ENCODE results near the gene YOD1.

YOD1 gene

DNA sequence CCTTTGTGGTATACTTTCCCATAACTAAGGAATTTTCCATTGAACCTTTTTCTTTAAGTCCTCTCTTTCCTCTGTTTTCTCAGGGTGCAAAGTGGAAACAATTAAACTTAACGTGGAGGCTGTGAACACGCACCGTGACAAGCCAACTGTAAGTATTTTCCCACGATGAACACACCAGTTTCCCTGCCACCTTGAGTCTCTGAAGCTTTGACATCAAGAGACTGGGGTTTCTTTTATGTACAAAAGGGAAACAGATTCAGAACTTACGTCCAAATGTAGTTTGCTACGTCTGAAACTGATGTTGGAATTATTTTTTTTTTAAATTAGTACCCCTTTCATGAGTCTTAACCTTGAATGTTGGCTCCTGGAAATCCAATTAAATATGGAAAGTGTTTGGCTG, 20.4 kb upstream of the YOD1 start:
- DNase-seq, result no peak

DNA sequence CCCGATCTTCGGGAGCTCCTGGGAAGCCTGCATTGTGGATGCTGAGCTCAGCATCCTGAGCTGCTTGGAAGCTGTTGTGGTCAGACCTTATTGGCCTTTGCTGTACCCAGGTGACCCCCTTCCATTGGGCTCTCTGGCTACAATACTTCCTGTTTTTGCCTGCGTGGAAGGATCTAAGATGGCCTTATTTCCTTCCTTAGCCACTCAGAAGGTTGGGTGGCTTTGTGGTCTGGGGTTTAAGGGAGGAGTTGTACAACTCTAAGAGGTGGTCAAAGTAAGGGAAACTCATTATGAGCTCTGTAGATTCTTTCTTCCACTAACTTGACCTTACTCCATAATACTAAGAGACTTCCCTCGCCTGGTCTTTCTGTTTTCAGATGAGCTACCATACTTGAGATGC, 19.8 kb upstream of the YOD1 start:
- no peak for DNase-seq

DNA sequence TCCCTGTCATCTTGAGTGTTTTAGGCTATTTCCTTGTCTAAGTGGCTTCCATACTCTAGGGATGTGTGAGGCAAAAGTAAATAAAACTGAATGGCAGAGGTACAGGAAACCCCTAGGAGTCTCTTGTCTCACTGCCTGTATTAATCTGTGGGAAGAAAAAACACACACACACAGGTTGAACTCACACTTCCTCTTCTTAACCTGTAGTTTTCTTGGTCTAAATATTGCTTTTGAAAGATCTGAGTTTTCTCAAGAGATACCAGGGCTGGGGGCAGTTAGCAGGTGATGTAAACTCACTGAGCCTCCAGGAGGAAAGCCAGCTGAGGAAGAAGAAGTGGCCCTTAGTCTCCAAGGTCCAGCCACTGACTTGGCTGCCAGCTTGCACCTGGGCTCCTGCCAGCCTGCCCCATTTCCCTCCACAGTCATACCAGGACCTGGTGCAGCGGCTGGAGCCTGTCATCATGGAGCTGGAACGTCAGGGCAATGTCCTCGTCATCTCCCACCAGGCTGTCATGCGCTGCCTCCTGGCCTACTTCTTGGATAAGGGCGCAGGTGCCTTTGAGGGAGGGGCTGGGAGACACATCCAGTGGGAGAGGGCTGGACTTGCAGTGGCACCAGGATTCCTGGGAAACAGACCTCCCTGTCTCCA, 19.0 kb upstream of the YOD1 start:
- DNase-seq, result no peak

DNA sequence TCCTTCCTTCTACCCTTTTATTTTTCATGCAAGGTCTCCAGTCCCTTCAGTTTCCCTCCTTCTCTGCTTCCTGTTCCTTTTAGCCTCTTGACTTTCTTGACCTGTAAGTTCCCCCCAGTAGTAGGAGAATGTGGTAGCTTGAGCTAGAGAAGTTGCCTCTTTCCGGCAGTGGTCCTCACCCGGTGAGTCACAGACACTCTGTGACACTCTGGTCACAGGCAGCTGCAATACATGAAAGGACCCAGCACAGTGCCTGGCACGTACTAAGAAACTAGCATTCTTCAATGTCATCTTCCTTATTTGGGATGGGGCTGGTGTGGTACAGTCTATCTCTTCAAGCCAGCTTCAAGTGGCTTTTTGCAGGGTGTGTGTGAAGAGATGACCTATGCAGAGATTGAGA, 18.1 kb upstream of the YOD1 start:
- DNase-seq, result no peak

DNA sequence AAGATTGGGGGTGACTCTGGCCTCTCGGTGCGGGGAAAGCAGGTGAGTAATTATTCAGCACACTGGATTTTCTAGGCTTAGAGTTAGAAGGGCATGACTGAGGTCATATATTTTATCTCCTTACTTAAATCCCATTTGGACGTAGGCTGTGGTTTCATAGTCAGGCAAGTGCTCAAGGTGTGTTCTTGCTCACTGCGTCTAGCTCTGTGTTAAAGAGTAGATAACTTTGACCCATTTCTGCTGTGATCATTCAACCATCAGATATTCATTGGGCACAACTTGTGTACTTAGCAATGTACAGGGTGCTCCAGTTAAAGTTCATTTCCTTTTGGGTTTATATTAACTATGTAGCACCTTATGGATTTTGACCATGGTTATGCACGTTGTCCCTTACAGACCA, 16.7 kb upstream of the YOD1 start:
- no peak for DNase-seq

DNA sequence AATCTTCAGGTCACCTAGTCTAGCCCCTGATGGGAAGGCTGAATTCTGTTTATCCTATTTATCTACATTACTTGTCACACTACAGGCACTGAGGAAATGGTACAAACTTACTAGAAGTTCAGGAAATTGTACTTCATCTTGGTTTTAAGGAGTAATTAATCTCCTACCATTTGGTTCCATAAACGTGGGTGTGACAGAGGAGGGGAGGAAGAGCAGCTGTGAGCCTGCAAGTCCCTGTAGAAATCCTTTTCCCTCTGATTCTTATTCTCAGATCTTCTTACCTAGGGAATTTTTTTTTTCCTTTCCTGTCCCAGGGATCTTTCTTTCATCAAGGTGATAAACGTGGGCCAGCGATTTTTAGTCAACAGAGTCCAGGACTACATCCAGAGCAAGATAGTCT, 16.2 kb upstream of the YOD1 start:
- no peak for DNase-seq

DNA sequence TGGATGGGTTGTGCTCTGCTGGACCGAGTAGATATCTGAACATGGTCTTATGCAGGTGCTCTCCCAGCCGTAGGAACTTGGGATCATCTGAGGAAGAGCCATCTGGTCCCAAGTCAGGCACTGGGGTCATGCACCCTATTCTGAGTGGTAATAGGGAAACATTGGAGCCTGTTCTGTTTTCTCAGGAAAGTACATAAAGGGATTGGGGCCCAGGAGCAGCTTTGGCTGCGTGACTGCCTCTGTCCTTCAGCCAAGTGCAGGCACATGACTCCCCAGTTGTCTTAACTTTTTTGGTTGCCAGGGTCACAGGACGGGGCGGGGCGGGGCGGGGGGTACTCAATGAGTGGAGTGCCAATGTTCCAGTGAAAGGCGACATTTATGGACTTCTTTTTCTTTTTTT, 13.6 kb upstream of the YOD1 start:
- no peak for DNase-seq

DNA sequence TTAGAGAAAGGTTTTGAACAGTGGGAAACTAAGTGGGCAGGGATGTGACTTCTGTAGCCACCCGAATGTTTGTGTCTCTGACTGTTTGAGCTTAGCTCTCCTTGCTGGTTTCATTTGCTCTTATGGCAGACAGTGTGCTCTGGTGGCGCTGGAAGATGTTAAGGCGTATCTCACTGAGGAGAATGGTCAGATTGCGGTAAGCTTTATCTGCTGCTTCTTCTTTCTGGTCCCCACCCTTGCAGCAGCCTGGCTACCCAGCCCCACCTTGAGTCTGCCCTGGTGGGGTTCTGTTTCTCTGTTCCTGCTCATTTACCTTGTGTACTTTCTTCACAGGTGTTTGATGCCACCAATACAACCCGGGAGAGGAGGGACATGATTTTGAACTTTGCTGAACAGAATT, 12.0 kb upstream of the YOD1 start:
- DNase-seq, result no peak

DNA sequence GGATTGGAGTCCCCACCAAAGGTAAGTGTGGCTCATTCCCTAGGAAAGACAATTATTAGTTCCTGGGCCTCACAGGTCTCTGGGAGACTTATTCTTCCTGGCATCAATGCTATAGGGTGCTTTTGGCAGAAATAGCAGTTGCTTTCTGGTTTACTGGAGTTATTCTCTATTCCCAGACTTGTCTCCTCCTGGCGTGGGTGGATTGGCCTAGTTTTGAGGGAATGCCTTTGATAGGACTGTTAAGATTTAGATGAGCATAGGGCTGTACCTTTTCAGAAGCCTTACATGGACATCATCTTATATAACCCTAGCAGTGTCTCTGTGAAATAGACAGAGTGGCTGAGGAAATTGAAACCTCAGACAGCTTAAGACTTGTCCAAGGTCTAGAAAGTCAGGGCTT, 11.1 kb upstream of the YOD1 start:
- no peak for DNase-seq

DNA sequence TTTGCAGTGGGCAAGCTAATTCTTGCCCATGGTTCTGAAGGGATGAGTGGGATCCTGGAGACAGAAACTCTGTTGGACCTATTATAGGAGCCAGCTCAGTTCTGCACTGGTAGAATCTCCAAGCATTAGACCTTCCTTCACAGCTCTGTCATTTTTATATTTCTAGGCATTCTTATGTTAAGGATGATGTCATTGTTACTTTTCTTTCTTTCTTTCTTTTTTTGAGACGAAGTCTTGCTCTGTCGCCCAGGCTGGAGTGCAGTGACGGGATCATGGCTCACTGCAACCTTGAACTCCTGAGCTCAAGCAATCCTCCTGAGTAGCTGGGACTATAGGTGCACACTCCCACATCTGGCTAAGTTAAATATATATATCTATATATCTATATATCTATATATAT, 9.6 kb upstream of the YOD1 start:
- DNase-seq, result no peak

DNA sequence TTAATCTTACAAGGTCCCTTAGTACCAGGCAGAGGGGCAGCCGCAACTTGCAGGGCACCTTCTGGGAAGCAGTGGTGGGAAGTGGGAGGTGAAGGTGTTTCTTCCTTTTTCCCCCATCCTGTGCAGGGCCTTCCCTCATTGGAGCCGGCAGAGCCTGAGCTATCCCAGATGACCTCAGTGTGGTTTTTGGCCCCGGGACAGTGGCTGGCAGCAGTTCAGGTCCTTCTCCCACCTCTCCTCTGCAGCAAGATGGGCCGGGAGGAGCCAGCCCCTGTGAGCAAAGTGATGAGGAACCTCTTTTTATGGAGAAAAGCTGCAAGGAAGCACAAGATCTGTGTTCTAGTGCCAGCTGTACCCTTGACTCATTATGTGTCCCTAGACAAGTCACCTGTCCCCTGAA, 8.9 kb upstream of the YOD1 start:
- no peak for DNase-seq

DNA sequence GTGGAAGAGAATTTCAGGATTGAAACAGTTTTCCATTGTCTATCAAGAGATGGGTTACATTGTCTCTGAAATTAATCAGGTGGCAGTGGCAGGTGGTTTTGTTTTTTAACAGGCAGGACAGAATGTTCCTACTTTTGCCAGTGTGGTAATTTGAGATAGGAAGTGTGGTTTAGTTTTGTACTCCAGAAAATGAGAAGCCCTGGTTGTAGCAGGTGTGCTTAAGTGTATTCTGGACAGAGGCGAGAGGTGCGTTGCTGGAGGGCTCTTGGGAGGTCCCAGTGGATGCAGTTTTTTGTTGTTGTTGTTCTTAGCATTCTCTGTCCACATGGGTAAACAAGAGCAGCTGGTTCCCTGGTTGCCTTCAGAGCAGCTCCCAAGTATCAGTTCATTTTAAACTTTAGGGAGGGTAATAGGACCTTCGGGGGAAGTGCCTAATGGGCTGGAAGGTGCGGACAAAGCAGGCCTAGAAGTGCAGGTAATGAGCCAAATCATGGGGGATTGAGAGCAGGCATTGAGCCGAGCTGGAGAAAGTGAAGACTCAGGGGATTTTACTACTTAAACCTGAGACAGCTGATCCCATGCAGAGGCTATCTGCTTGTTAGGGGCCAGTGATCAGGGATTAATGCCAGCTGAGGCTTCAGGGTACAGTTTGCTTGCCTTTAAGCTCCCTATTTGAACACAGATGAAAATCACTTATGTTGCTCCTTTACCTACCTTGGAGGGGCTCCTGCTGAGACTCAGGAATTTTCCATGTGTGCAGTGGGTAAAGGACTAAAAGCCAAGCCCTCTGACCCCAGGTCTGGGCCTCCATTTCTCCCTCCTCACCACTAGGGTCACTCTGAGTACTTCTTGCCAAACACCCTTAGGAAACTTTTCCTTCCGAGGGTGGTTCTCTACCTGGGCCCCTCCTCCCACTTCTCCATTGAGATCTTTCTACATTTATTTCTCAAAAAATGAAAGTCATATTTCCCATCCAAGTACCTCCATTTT, 8.2 kb upstream of the YOD1 start:
- no peak for DNase-seq

DNA sequence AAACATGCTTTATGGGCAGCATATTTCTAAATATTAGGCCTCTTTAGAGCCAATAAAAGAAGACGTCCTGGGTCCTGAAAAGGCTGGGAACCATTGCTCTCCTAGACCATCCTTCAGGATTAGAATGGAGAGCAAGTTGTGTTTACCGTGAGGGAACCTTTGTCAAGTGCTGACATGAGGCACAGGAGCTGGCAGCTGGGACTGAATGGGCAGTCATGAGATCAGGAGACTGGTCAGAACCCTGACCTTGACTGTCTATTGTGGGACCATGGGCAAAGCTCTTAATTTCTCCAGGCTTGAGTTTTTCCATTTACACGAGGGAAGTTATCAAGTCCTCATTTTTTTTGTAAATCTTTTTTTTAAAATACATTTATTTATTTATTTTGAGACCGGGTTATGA, 7.2 kb upstream of the YOD1 start:
- DNase-seq, result no peak

DNA sequence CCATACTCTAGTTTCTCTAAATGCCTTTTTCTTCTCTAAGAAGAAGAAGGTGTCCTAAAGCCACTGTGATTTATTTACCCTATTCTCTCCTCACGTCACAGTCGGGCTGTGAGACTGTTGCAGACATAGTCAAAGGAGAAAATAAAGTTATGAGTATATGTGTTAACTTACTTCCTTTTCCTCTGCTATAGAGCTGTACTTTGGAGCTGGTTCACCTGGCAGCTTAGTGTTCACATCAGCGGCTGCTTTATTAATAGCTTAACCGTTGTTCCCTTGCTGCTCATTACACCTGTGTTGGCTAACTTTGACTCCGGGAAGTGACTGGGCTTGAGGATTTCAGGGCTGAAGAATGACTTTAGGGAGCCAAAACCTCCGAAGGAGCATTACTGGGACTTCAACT, 5.7 kb upstream of the YOD1 start:
- no peak for DNase-seq

DNA sequence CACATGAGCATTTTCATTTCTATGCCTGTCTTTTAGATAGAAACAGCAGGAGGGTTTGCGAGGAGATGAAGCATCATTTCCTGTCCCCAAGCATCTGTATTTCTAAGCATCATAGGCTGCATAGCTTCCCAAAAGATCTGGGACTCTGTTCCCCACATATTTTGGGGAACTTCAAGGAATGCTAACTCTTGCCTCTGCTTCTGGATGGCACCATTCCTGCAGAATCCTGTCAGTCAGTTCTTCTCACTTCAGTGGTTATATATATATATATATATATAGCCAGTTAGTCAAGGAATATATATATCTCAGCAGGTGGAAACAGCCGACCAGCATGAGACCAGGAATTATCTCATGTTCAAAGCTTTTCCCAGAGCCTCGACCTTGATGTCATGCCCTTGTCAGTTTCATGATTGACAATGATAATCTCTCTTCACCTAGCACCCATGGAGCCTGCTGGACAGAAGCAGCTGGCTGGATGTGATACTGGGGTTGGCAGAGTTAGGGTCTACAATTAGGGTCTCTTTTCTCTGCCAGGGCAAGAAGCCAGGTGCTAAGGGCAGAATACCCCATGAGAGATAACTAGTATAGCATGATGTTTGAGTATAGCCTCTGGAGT, 4.5 kb upstream of the YOD1 start:
- no peak for DNase-seq

DNA sequence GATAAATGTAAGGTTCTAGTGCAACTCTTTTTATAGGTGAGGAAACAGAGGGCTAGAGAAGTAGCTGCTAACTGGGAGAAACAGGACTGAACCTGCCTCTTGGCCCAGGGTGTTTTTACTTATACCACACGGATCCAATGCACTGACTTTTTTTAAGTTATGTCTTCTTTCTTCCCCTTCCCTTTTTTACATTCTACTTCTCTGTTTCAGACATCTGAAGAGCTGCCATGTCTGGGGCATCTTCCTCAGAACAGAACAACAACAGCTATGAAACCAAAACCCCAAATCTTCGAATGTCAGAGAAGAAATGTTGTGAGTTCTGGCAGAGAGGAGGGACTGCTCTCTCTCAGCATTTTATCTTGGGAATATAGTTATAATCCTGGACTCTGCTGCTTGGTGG, 3.5 kb upstream of the YOD1 start:
- DNase-seq, result no peak

DNA sequence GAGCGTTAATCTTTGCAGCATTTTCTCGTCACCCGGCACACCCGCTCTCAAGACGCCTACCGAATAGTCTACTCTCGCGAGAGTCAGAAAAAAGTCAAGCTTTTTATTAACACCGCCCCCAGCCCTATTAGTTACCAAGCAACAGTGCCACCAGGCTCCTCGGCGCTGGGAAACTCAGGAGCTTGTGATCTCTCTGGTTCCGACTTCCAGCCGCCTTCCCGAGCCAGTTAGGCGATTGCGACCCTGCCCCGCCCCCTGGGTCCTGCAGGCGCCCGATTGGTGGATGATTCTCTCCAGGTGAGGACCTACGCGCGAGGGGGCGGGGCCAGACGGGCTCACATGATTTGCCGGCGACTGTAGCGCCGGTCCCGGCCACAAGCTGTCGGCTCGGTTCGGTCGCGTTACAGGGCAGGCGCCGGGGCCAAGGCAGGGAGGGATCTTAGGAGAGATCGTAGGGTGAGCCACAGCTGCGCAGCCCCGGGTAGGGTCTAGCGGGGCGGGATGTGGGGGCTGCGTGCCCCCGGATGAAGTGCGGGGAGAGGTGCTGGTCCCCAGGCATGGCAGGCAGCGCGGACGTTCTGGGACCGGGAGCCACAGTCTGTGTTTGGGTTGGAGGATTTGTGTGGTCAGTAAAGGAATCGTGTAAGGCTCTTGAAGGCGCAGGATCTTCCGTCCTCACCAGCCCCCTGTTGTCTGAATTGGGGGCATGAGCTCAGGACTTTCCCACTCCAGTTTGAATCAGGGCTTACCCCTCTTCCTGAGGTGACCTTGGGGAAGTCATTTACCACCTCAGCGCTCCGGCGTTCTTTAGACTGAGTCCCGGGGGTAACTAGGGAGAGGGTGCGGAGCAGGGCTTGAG, 2.1 kb upstream of the YOD1 start, which contains the start of gene PFKFB2:
Gene PFKFB2 (plus strand): TSS at position 365 of the 859 bp plus-strand sequence. CDS start 1,443 bp downstream, outside the sequence.
- peak; percentile 93 for DNase-seq

DNA sequence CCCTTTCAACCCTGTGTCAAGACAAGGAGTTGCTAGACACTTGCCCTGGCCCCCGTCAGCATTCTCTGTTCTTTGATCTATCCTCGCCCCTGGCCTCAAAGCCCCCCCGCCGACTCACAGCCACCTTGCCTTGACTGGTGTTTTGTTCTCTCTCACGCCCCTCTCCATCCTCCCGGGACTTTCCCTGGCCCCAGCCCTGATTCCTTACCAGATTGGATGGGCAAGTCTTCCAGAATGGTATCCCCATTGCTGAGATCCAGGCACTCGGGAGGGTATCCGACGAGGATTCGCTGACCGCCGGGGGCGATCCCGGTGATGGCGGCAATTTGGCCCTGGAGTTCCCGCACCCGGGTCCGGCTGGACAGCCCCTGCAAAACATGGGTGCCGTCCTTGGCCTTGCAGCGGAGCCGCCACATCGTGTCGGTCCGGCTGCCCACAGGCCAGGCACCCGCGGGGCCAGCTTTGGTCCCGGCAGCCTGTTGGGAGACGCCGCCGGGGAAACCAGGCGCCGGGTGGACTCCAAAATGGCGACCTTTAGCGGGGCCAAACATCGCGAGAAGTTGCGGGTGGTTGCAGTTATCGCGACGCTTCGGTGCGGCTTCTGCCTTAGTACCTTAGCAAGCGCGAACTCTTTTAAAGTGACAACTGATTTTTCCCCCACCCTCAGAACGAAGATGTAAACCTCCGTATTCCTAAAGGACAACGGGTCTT, 373 bp downstream of the YOD1 start:
- DNase-seq, result peak; percentile 95

DNA sequence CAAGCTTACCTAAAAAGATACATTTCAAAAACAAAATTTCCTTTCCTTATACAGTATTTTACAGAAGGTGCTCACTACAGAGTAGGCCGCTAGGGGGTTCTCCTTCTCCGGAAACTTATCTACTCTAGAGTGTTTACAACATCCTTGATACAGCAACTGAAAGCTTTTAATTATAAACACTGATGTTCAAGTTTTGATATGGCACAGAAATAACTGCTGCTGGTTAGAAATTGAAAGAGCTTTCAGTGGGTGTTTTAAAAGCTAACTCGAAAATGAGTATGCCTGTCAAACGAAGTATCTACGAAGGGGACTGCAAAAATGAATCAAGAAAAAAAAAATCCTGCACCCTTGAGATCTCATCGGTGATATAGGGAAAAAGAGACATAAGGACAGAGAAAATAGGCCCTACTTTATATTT, 1.0 kb downstream of the YOD1 start:
- DNase-seq, result no peak

DNA sequence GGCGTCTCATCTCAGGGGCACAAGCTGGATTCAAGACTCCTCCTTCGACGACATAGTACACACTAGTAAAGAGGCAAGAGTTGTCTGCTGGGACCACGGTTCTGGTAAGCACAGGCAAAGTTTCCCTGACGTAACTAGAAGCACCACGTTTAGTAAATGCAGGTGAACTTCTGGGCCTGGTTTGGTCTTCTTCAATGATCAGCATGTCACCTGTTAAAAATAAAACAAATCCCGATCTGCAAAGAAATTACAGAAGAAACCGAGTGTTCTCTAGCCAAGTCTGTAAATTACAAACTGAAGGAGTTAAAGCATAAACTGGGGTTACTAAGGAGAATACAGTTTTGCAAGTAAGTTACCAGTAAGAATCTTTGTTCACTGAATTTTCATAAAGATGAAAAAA, 1.5 kb downstream of the YOD1 start:
- no peak for DNase-seq

DNA sequence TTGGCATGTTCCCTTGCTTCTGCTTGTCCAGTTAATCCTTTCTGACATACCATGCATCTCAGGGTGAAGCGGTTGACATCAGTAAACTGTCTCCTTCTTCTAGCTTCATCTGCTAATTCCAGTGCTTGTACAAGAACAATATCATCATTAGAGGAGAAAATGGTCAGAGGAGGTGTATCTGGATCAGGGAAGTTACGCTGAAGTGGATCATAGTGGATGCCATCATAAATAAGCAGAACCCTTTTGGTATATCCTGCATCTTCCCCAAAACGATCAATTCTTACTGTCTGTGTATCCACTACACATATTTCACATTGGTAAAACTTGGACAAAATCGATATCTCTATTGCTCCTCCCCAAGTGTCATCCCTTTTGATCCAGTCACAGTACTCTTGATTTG, 2.0 kb downstream of the YOD1 start:
- no peak for DNase-seq

DNA sequence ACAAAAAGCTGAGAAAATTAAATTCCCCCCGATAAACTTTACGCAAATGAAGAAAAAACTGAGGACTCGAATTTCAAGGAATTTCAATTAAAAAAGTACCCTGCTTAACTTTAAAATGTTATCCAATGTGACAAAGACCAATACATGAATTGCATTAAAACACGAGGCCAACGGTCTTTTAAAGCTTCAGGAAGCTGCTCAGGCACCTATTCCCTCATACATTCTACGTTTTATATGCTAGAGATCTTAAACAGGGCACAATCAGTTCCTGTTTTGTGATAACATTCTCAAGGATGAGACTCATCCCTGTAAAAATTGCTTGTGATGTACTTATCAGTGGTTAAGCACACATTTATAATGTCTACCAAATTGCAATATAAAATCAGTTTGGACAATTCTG, 3.0 kb downstream of the YOD1 start:
- no peak for DNase-seq

Measured in right forelimb (tissue), 1 donor.